ENCODE results near the gene CPNE9.

Gene CPNE9

GRCh38 chr3:9679476-9680080, 24.1 kb upstream of the CPNE9 start:
- no peak for DNase-seq (ENCODE audit: low read depth)
- TF ChIP-seq, protein P1, sequence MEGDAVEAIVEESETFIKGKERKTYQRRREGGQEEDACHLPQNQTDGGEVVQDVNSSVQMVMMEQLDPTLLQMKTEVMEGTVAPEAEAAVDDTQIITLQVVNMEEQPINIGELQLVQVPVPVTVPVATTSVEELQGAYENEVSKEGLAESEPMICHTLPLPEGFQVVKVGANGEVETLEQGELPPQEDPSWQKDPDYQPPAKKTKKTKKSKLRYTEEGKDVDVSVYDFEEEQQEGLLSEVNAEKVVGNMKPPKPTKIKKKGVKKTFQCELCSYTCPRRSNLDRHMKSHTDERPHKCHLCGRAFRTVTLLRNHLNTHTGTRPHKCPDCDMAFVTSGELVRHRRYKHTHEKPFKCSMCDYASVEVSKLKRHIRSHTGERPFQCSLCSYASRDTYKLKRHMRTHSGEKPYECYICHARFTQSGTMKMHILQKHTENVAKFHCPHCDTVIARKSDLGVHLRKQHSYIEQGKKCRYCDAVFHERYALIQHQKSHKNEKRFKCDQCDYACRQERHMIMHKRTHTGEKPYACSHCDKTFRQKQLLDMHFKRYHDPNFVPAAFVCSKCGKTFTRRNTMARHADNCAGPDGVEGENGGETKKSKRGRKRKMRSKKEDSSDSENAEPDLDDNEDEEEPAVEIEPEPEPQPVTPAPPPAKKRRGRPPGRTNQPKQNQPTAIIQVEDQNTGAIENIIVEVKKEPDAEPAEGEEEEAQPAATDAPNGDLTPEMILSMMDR (conservative IDR thresholded peaks at IDR 0.05; ENCODE audit: control insufficient read depth, insufficient read depth, low read depth, low read length): no peak
- no peak overlapping the region for H3K4me3 ChIP-seq (ENCODE audit: control insufficient read depth, low read depth, low read length)

DNA sequence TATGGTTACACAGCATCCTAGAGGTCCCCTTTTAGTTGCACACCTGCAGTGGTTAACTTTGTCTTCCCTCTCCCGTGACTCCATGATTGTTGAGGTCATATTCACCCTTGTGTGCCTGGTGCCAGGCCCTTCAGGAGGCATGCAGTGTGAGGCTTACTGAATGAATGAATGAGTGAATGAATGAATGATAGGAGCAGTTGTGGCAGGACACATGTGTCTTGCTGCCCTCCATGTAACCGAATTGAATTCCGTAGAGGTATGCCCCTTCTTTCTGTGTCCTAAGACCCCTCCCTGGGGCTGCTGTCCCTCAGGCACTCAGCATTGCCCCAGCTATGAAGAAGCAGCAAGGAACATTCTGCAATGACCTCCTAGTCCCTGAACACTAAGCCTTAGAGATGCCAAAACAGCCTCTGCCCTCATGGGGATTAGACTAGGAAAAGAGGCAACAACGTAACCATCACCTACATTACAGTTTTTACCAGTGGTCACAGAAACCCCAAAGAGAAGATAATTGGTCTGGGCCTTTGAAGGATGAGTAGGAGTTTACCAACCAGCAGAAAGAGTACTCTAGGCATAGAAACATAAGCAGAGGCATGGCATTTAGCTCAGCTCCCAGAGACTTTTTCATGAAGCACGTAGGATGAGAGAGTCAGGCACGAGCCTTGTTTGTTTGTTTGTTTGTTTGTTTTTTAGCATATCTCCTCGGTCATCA, 22.5 kb upstream of the CPNE9 start:
- TF ChIP-seq, protein P1 (conservative IDR thresholded peaks at IDR 0.05; ENCODE audit: control insufficient read depth, insufficient read depth, low read depth, low read length): no peak
- no peak overlapping the region for H3K4me3 ChIP-seq (ENCODE audit: control insufficient read depth, low read depth, low read length)
- no peak for DNase-seq (ENCODE audit: low read depth)

DNA sequence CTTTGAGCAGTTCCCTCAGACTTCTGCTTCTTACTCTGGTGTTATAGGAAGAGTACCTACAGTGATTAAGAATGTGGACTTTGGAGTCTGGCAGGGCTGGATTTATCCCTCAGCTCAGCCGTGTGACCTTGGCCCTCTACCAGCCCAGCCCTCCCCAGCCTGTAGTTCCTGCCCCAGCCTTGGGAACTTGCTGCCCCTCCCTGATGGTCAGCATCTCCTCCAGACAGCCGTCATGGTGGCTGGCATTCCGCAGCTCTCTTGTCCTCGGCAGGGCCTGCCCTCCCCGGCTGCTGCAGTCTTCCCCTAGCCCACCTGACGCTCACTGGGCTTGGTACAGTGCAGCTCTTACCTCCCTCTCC, 21.9 kb upstream of the CPNE9 start:
- no peak for DNase-seq (ENCODE audit: low read depth)
- no peak overlapping the region for H3K4me3 ChIP-seq (ENCODE audit: control insufficient read depth, low read depth, low read length)
- TF ChIP-seq, protein P1 (conservative IDR thresholded peaks at IDR 0.05; ENCODE audit: control insufficient read depth, insufficient read depth, low read depth, low read length): no peak

- TF ChIP-seq, protein P1 (conservative IDR thresholded peaks at IDR 0.05; ENCODE audit: control insufficient read depth, insufficient read depth, low read depth, low read length): no peak
- H3K4me3 ChIP-seq (ENCODE audit: control insufficient read depth, low read depth, low read length): no peak overlapping the region
- DNase-seq (ENCODE audit: low read depth): no peak
Measured at GRCh38 chr3:9682096-9682495, 21.5 kb upstream of the CPNE9 start.

- no peak for DNase-seq (ENCODE audit: low read depth)
- no peak overlapping the region for H3K4me3 ChIP-seq (ENCODE audit: control insufficient read depth, low read depth, low read length)
- TF ChIP-seq, protein P1 (conservative IDR thresholded peaks at IDR 0.05; ENCODE audit: control insufficient read depth, insufficient read depth, low read depth, low read length): no peak
Measured at GRCh38 chr3:9683426-9683825, 20.2 kb upstream of the CPNE9 start.

GRCh38 chr3:9685216-9686049, 18.2 kb upstream of the CPNE9 start:
- H3K4me3 ChIP-seq (ENCODE audit: control insufficient read depth, low read depth, low read length): no peak overlapping the region
- TF ChIP-seq, protein P1 (conservative IDR thresholded peaks at IDR 0.05; ENCODE audit: control insufficient read depth, insufficient read depth, low read depth, low read length): no peak
- DNase-seq (ENCODE audit: low read depth): no peak

Data from fibroblast of mammary gland (primary cell).